ENCODE measurements around the gene INPP5D. TPM values are rescaled to one million over a fixed set of nuclear protein-coding genes. Genes with fewer than 3 reads are reported as not detected.
A peak's percentile ranks its signal among the peaks of the same experiment; 100 is the strongest.
"Not testable (repeated sequence)": the region's sequence is repeated elsewhere in the genome, so short reads cannot be mapped to it uniquely, and the experiment has no call there.

Gene INPP5D
- total RNA-seq, 2 experiments from 2014 or later = 50.9 to 51.0 TPM

- Mint-ChIP-seq H3K9me3 (no peaks in the 10 kb centered on the region), H3K4me3 (no peak overlapping the region), H3K27ac (no peak overlapping the region), H3K4me1 (ENCODE audit: low read depth) (peaks cover 64% of the 10 kb centered on the region), H3K27me3 (ENCODE audit: low read depth) (no peaks in the 10 kb centered on the region), H3K36me3 (ENCODE audit: low read depth) (peaks cover 23% of the 10 kb centered on the region)
- no peak for DNase-seq
- CTCF ChIA-PET = interaction anchor here (0.6 kb wide), 1 partner anchor 181 kb away, joined by 3 read pairs; no protein-coding TSS in a partner anchor
- intact Hi-C loops (cut with micrococcal nuclease) = loop anchor here (2.0 kb wide), 1 partner anchor 15 kb away; no protein-coding TSS in a partner anchor
These were observed 57.9 kb downstream of the INPP5D start for GRCh38 chr2:233117811-233118647.

- H3K9me3 Mint-ChIP-seq = no peaks in the 10 kb centered on the region
- intact Hi-C loops (cut with micrococcal nuclease) = loop anchor here (2.0 kb wide), 1 partner anchor 16 kb away; no protein-coding TSS in a partner anchor
- peaks cover 28% of the 10 kb centered on the region for H3K36me3 Mint-ChIP-seq (ENCODE audit: low read depth)
- H3K27ac Mint-ChIP-seq = no peak overlapping the region
- CTCF ChIA-PET = no interaction called here
- no peak overlapping the region for H3K4me3 Mint-ChIP-seq
- peaks cover 58% of the 10 kb centered on the region for H3K4me1 Mint-ChIP-seq (ENCODE audit: low read depth)
- no peak for DNase-seq
- no peaks in the 10 kb centered on the region for H3K27me3 Mint-ChIP-seq (ENCODE audit: low read depth)
These were observed 58.5 kb downstream of the INPP5D start for GRCh38 chr2:233118648-233119000.

GRCh38 chr2:233119123-233119522, 59.0 kb downstream of the INPP5D start:
- intact Hi-C loops (cut with micrococcal nuclease) = loop anchor here (2.0 kb wide), 1 partner anchor 16 kb away; no protein-coding TSS in a partner anchor
- no peaks in the 10 kb centered on the region for H3K27me3 Mint-ChIP-seq (ENCODE audit: low read depth)
- no peak overlapping the region for H3K27ac Mint-ChIP-seq
- peaks cover 55% of the 10 kb centered on the region for H3K4me1 Mint-ChIP-seq (ENCODE audit: low read depth)
- DNase-seq = no peak
- peaks cover 30% of the 10 kb centered on the region for H3K36me3 Mint-ChIP-seq (ENCODE audit: low read depth)
- CTCF ChIA-PET = no interaction called here
- no peaks in the 10 kb centered on the region for H3K9me3 Mint-ChIP-seq
- H3K4me3 Mint-ChIP-seq = no peak overlapping the region

GRCh38 chr2:233119806-233120205, 59.7 kb downstream of the INPP5D start:
- Mint-ChIP-seq H3K4me3 (no peak overlapping the region), H3K9me3 (no peaks in the 10 kb centered on the region), H3K27ac (no peak overlapping the region), H3K27me3 (ENCODE audit: low read depth) (no peaks in the 10 kb centered on the region), H3K4me1 (ENCODE audit: low read depth) (peaks cover 48% of the 10 kb centered on the region), H3K36me3 (ENCODE audit: low read depth) (peaks cover 32% of the 10 kb centered on the region)
- intact Hi-C loops (cut with micrococcal nuclease) = loop anchor here (2.0 kb wide), 1 partner anchor 17 kb away; no protein-coding TSS in a partner anchor
- CTCF ChIA-PET = no interaction called here
- no peak for DNase-seq

- H3K27ac Mint-ChIP-seq = no peak overlapping the region
- no peaks in the 10 kb centered on the region for H3K27me3 Mint-ChIP-seq (ENCODE audit: low read depth)
- CTCF ChIA-PET = no interaction called here
- intact Hi-C loops (cut with micrococcal nuclease) = no loop called here
- H3K9me3 Mint-ChIP-seq = no peaks in the 10 kb centered on the region
- peaks cover 32% of the 10 kb centered on the region for H3K36me3 Mint-ChIP-seq (ENCODE audit: low read depth)
- H3K4me1 Mint-ChIP-seq (ENCODE audit: low read depth) = peaks cover 41% of the 10 kb centered on the region
- DNase-seq = no peak
- no peak overlapping the region for H3K4me3 Mint-ChIP-seq
These were observed 60.3 kb downstream of the INPP5D start for GRCh38 chr2:233120459-233120858.

GRCh38 chr2:233121856-233122255, 61.7 kb downstream of the INPP5D start:
- H3K9me3 Mint-ChIP-seq = no peaks in the 10 kb centered on the region
- CTCF ChIA-PET = interaction anchor here (0.6 kb wide), 1 partner anchor 67 kb away, joined by 3 read pairs; no protein-coding TSS in a partner anchor
- intact Hi-C loops (cut with micrococcal nuclease) = no loop called here
- no peak for DNase-seq
- H3K27me3 Mint-ChIP-seq (ENCODE audit: low read depth) = no peaks in the 10 kb centered on the region
- peaks cover 33% of the 10 kb centered on the region for H3K4me1 Mint-ChIP-seq (ENCODE audit: low read depth)
- H3K4me3 Mint-ChIP-seq = no peak overlapping the region
- peak overlapping the region; percentile 37 for H3K27ac Mint-ChIP-seq
- peaks cover 36% of the 10 kb centered on the region for H3K36me3 Mint-ChIP-seq (ENCODE audit: low read depth)

GRCh38 chr2:233122541-233122940, 62.4 kb downstream of the INPP5D start:
- Mint-ChIP-seq H3K27me3 (ENCODE audit: low read depth) (no peaks in the 10 kb centered on the region), H3K4me3 (no peak overlapping the region), H3K4me1 (ENCODE audit: low read depth) (peaks cover 26% of the 10 kb centered on the region), H3K9me3 (no peaks in the 10 kb centered on the region), H3K27ac (no peak overlapping the region), H3K36me3 (ENCODE audit: low read depth) (peaks cover 40% of the 10 kb centered on the region)
- intact Hi-C loops (cut with micrococcal nuclease) = no loop called here
- no peak for DNase-seq
- CTCF ChIA-PET = interaction anchor here (0.7 kb wide), 1 partner anchor 1717 kb away, joined by 4 read pairs; no protein-coding TSS in a partner anchor

- H3K27me3 Mint-ChIP-seq (ENCODE audit: low read depth); H3K9me3 Mint-ChIP-seq; intact Hi-C loops (cut with micrococcal nuclease); DNase-seq; CTCF ChIA-PET; H3K4me3 Mint-ChIP-seq; H3K27ac Mint-ChIP-seq: not testable (repeated sequence)
- Mint-ChIP-seq H3K36me3 (ENCODE audit: low read depth) (peaks cover 37% of the 10 kb centered on the region), H3K4me1 (ENCODE audit: low read depth) (peaks cover 16% of the 10 kb centered on the region)
These were observed 63.4 kb downstream of the INPP5D start for GRCh38 chr2:233123576-233123975.

GRCh38 chr2:233124421-233125080, 64.4 kb downstream of the INPP5D start:
- Mint-ChIP-seq H3K36me3 (ENCODE audit: low read depth) (peaks cover 33% of the 10 kb centered on the region), H3K27me3 (ENCODE audit: low read depth) (no peaks in the 10 kb centered on the region), H3K4me1 (ENCODE audit: low read depth) (peaks cover 10% of the 10 kb centered on the region), H3K9me3 (no peaks in the 10 kb centered on the region), H3K27ac (no peak overlapping the region), H3K4me3 (no peak overlapping the region)
- intact Hi-C loops (cut with micrococcal nuclease) = no loop called here
- no peak for DNase-seq
- CTCF ChIA-PET = no interaction called here

- intact Hi-C loops (cut with micrococcal nuclease) = no loop called here
- Mint-ChIP-seq H3K9me3 (no peaks in the 10 kb centered on the region), H3K27me3 (ENCODE audit: low read depth) (no peaks in the 10 kb centered on the region), H3K4me1 (ENCODE audit: low read depth) (peaks cover 15% of the 10 kb centered on the region), H3K4me3 (no peak overlapping the region), H3K36me3 (ENCODE audit: low read depth) (peaks cover 37% of the 10 kb centered on the region), H3K27ac (no peak overlapping the region)
- DNase-seq = no peak
- CTCF ChIA-PET = no interaction called here
These were observed 65.4 kb downstream of the INPP5D start for GRCh38 chr2:233125455-233126065.

GRCh38 chr2:233129351-233129978, 69.3 kb downstream of the INPP5D start:
- Mint-ChIP-seq H3K4me1 (ENCODE audit: low read depth) (peaks cover 15% of the 10 kb centered on the region), H3K9me3 (peaks cover 1% of the 10 kb centered on the region), H3K36me3 (ENCODE audit: low read depth) (peaks cover 45% of the 10 kb centered on the region), H3K27me3 (ENCODE audit: low read depth) (no peaks in the 10 kb centered on the region), H3K4me3 (no peak overlapping the region), H3K27ac (no peak overlapping the region)
- CTCF ChIA-PET = interaction anchor here (1.1 to 2.9 kb wide), 3 partner anchors 48 to 76 kb away, joined by 3 to 10 read pairs (median 3); partner anchors contain the start of gene INPP5D
- no peak for DNase-seq
- intact Hi-C loops (cut with micrococcal nuclease) = no loop called here

- Mint-ChIP-seq H3K27ac (peak overlapping the region; percentile 39), H3K36me3 (ENCODE audit: low read depth) (peaks cover 50% of the 10 kb centered on the region), H3K4me3 (no peak overlapping the region), H3K4me1 (ENCODE audit: low read depth) (peaks cover 15% of the 10 kb centered on the region), H3K27me3 (ENCODE audit: low read depth) (no peaks in the 10 kb centered on the region), H3K9me3 (peaks cover 5% of the 10 kb centered on the region)
- CTCF ChIA-PET = interaction anchor here (1.1 to 2.9 kb wide), 3 partner anchors 48 to 76 kb away, joined by 3 to 10 read pairs (median 3); partner anchors contain the start of gene INPP5D
- intact Hi-C loops (cut with micrococcal nuclease) = no loop called here
- DNase-seq = no peak
These were observed 69.9 kb downstream of the INPP5D start for GRCh38 chr2:233130024-233130423.

All from activated naive CD4-positive, alpha-beta T cell treated with anti-CD3 and anti-CD28 coated beads for 36 hours (primary cell).